Kidney (tissue), 14 donors: ENCODE results near the gene NKPD1. TPM values are rescaled to one million over a fixed set of nuclear protein-coding genes. Genes with fewer than 3 reads are reported as not detected.
"Not testable (repeated sequence)": the region's sequence is repeated elsewhere in the genome, so short reads cannot be mapped to it uniquely, and the experiment has no call there.

Experiments
- DNase-seq, 5 donors: peaks; one replicate each; pipeline ENCODE4 v3.0.0-alpha.2; 2013 to 2020
- FAIRE-seq: peaks from 2 replicates; lab custom pipeline; 2012; peaks lifted over from hg19 to GRCh38; lab: Jason Lieb, UNC
- H3K27ac ChIP-seq, 2 donors: one replicate each; pipeline ENCODE4 v1.7.0; 2013; ENCODE audit warnings: low read depth in 2 of 2, low read length in 2 of 2, inconsistent platforms in 1 of 2
- H3K27me3 ChIP-seq: one replicate; pipeline ENCODE4 v1.7.1; 2013; ENCODE audit warnings: low read length, inconsistent platforms; ENCODE audit not compliant: control insufficient read depth, insufficient read depth
- H3K36me3 ChIP-seq, 3 donors: one replicate each; pipeline versions ENCODE4 v1.7.0 to v1.7.1; 2013; ENCODE audit warnings: low read length in 3 of 3, control low read depth in 1 of 3, inconsistent platforms in 1 of 3; ENCODE audit not compliant: insufficient read depth in 3 of 3, control insufficient read depth in 2 of 3
- H3K4me1 ChIP-seq, 3 donors: one replicate each; pipeline versions ENCODE4 v1.7.0 to v1.7.1; 2013; ENCODE audit warnings: low read length in 3 of 3, inconsistent platforms in 1 of 3, low read depth in 1 of 3; ENCODE audit not compliant: control insufficient read depth in 2 of 3, insufficient read depth in 2 of 3
- H3K4me3 ChIP-seq, 3 donors: one replicate each; pipeline versions ENCODE4 v1.7.0 to v1.8.1; 2013; ENCODE audit warnings: low read length in 3 of 3, control low read depth in 1 of 3, inconsistent platforms in 1 of 3
- H3K9ac ChIP-seq, 3 donors: one replicate each; pipeline versions ENCODE4 v1.7.0 to v1.7.1; 2013; ENCODE audit warnings: low read length in 3 of 3, control low read depth in 1 of 3, inconsistent platforms in 1 of 3
- H3K9me3 ChIP-seq, 3 donors: one replicate each; pipeline versions ENCODE4 v1.7.0 to v1.7.1; 2013; ENCODE audit warnings: low read length in 3 of 3, control low read depth in 1 of 3, inconsistent platforms in 1 of 3; ENCODE audit not compliant: control insufficient read depth in 2 of 3, insufficient read depth in 1 of 3
- intact Hi-C: fragments of 100-400 bp; cut with DNase I; formaldehyde crosslinking; loops from one replicate; pipeline ENCODE4 v1.11.1; 2022
- polyA plus RNA-seq: library from polyadenylated mRNA; stranded (reverse); fragments of 350-450 nt; fragmentation: Illumina TruSeq; extraction: RNeasy Lipid Tissue Mini Kit (QIAGEN cat#74804); gene quantifications from one replicate; pipeline ENCODE4 v1.2.3, GENCODE V29; 2014; ENCODE audit warnings: low read depth, low replicate concordance; ENCODE audit not compliant: insufficient read depth
- total RNA-seq: library from RNA; stranded (reverse); fragmentation: NEBNext Ultra II Directional; extraction: Animal tissue kit (Norgen Biotek cat#: 25700); gene quantifications from one replicate; pipeline ENCODE4 v1.2.1, GENCODE V29; 2021
- TF ChIP-seq, protein P1 (sequence below): IDR thresholded peaks from 3 replicates; pipeline ENCODE4 v1.5.1; 2012; ENCODE audit warnings: mild to moderate bottlenecking, moderate library complexity, borderline replicate concordance; ENCODE audit not compliant: insufficient read depth; ENCODE audit errors: extremely low read depth
- donor health status: control.
- donor health status: control.
- donor health status: control.
- donor health status: control.
- donor health status: control.
- donor health status: DM: yes; HTN: yes; CAD: no.
- donor health status: Normal renal cell carcinoma (clear cell type).

NKPD1 gene
- total and polyA plus RNA-seq, 2 donors from 2014 or later = 0.09 TPM; not detected in 1

DNA sequence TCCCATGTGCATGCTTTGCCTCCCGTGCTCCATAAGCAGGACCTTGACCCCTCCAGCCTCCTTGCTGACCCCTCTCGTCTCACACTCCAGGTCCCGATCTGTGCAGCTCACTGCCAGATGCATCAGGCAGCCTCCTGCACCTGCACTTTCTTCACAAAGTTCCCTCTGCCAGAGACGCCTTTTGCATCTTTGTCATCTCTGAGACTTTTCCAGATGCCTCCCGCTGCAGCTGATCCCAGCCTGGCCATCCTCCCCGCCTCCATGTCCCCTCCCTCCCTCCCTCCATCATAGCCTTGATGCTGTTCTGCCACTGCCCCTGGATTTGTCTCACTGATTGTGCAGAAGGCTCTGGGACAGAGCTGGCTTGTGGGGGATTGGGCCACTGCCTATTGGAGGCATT, 38.0 kb downstream of the NKPD1 start:
- no peaks in the 10 kb centered on the region for H3K27me3 ChIP-seq
- H3K9ac ChIP-seq = no peak overlapping the region
- no peak overlapping the region for H3K27ac ChIP-seq
- no peak for FAIRE-seq
- TF ChIP-seq, protein P1, sequence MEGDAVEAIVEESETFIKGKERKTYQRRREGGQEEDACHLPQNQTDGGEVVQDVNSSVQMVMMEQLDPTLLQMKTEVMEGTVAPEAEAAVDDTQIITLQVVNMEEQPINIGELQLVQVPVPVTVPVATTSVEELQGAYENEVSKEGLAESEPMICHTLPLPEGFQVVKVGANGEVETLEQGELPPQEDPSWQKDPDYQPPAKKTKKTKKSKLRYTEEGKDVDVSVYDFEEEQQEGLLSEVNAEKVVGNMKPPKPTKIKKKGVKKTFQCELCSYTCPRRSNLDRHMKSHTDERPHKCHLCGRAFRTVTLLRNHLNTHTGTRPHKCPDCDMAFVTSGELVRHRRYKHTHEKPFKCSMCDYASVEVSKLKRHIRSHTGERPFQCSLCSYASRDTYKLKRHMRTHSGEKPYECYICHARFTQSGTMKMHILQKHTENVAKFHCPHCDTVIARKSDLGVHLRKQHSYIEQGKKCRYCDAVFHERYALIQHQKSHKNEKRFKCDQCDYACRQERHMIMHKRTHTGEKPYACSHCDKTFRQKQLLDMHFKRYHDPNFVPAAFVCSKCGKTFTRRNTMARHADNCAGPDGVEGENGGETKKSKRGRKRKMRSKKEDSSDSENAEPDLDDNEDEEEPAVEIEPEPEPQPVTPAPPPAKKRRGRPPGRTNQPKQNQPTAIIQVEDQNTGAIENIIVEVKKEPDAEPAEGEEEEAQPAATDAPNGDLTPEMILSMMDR = no peak
- no peaks in the 10 kb centered on the region for H3K9me3 ChIP-seq
- no peaks in the 10 kb centered on the region for H3K36me3 ChIP-seq
- intact Hi-C loops = no loop called here
- no peak for DNase-seq
- no peak overlapping the region for H3K4me3 ChIP-seq
- peaks cover 0 to 15% (median 7%) of the 10 kb centered on the region in 3 donors for H3K4me1 ChIP-seq

DNA sequence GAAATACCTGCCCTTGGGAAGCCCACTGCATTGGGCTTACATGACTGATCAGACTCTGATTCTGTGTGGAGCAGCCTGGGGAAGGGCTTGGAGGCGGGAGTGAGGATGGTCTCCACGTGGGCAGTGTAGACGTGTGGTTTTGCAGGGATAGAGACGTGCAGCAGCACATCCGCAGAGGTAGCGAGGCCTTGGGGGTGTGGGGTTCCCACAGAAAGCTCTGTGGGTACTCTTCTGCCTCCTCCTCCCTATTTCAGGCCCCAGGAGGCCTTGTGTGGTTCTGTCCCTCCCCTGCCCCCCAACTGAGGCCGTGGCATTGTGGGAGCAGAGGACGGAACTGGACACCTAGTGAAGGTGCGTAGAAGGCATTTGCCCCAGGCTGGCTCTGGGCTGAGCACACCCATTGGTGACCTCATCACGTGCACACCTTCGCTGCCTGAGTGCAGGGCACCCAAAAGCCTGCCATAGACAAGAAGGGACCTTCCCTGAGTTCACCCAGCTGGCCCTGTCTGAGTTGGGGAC, 38.9 kb downstream of the NKPD1 start:
- no peak overlapping the region for H3K9ac ChIP-seq
- intact Hi-C loops = no loop called here
- H3K9me3 ChIP-seq = no peaks in the 10 kb centered on the region
- no peaks in the 10 kb centered on the region for H3K36me3 ChIP-seq
- FAIRE-seq (no peak), DNase-seq (no peak)
- no peak overlapping the region for H3K4me3 ChIP-seq
- TF ChIP-seq, protein P1 = no peak
- H3K4me1 ChIP-seq = peaks cover 0 to 17% (median 7%) of the 10 kb centered on the region in 3 donors
- no peaks in the 10 kb centered on the region for H3K27me3 ChIP-seq
- no peak overlapping the region for H3K27ac ChIP-seq

DNA sequence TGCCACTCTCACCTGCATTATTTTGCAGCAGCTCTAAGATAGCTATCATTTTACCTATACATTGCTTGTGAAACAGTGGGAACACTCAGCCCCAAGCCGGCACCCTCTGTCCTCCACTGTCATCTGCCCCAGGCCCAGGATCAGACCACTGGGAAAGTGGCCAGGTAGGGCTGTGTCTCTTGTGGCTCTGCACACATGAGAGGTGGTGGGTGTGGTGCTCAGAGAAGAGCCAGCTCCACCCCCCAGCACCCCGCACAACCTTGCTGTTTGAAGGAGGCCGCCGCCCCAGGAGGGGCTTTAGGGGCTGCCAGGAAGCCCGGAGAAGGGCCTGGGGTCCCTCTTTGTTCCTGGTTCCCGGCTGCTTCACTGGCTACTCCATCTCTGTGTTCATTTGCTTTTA, 41.2 kb downstream of the NKPD1 start:
- no peak overlapping the region for H3K4me3 ChIP-seq
- H3K27me3 ChIP-seq = no peaks in the 10 kb centered on the region
- DNase-seq (no peak), FAIRE-seq (no peak)
- H3K36me3 ChIP-seq = no peaks in the 10 kb centered on the region
- intact Hi-C loops = no loop called here
- H3K9ac ChIP-seq = peak overlapping the region in 1 of 3 donors; percentile 24
- no peak overlapping the region for H3K27ac ChIP-seq
- no peaks in the 10 kb centered on the region for H3K9me3 ChIP-seq
- TF ChIP-seq, protein P1 = no peak
- H3K4me1 ChIP-seq = peaks cover 0 to 11% (median 4%) of the 10 kb centered on the region in 3 donors

DNA sequence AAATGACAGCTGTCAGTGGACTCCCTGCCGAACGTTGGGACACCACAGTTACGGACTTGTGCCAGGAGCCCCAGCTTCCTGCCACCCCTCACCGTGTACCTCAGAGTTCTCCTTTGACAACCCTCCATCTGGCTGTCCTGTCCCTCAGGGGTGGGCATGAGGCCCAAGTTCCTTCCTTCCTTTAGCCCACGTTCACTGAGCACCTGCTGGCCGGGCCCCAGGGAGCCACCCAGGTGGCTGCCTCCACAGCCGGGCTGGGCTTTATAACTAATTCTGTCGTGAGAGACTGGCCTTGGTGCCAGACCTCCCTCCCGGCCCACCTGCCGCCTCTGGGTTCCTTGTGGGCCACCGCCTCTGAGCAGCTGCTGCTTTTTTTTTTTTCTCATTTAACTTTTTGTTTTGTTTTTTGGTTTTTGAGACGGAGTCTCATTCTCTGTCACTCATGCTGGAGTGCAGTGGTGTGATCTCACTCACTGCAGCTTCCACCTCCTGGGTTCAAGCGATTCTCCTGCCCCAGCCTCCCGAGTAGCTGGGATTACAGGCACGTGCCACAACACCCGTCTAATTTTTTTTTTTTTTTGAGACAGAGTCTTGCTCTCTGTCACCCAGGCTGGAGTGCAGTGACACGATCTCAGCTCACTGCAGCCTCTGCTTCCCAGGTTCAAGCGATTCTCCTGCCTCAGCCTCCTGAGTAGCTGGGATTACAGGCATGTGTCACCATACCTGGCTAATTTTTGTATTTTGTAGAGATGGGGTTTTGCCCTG, 42.0 kb downstream of the NKPD1 start:
- intact Hi-C loops, DNase-seq, FAIRE-seq: not testable (repeated sequence)

More for the DNA sequence above, 42.0 kb downstream of the NKPD1 start:
- H3K27ac ChIP-seq, H3K4me3 ChIP-seq, H3K9ac ChIP-seq, H3K36me3 ChIP-seq, H3K27me3 ChIP-seq, H3K9me3 ChIP-seq: not testable (repeated sequence)
- H3K4me1 ChIP-seq = peaks cover 0 to 10% (median 4%) of the 10 kb centered on the region in 3 donors
